HUES64 (cell line): Measurements from ENCODE around the gene ZFP3.
"Not testable (repeated sequence)": the region's sequence is repeated elsewhere in the genome, so short reads cannot be mapped to it uniquely, and the experiment has no call there.

Experiments used
- H3K27ac ChIP-seq: 2 replicates; pipeline ENCODE4 v1.7.0; 2013; ENCODE audit warnings: low read depth, low read length, inconsistent platforms
- H3K27me3 ChIP-seq: 2 replicates; pipeline ENCODE4 v1.6.1; 2013; ENCODE audit warnings: mild to moderate bottlenecking, low read length; ENCODE audit not compliant: insufficient read depth
- H3K36me3 ChIP-seq: 2 replicates; pipeline ENCODE4 v1.6.1; 2013; ENCODE audit warnings: mild to moderate bottlenecking, low read length; ENCODE audit not compliant: insufficient read depth
- H3K4me1 ChIP-seq: 2 replicates; pipeline ENCODE4 v1.6.1; 2013; ENCODE audit warnings: mild to moderate bottlenecking, low read length, moderate library complexity; ENCODE audit not compliant: insufficient read depth
- H3K4me3 ChIP-seq: 2 replicates; pipeline ENCODE4 v1.5.1; 2013; ENCODE audit warnings: mild to moderate bottlenecking, low read length, moderate library complexity
- H3K9ac ChIP-seq: 2 replicates; pipeline ENCODE4 v1.6.1; 2013; ENCODE audit warnings: mild to moderate bottlenecking, low read depth, low read length
- H3K9me3 ChIP-seq: 2 replicates; pipeline ENCODE4 v1.6.1; 2013; ENCODE audit warnings: low read depth, low read length; ENCODE audit not compliant: insufficient read depth
- WGBS: fragments of 150-250, 120-280 bp; methylation state at CpG from one replicate; pipeline ENCODE4 v1.1.7; 2013; ENCODE audit warnings: missing lambda C conversion rate; 5-methylcytosine and 5-hydroxymethylcytosine counted together

The ZFP3 gene

GRCh38 chr17:5044630-5045029, 33.6 kb upstream of the ZFP3 start:
- H3K27ac ChIP-seq, result no peak overlapping the region
- no peak overlapping the region for H3K4me3 ChIP-seq
- WGBS, result 95% methylated on average over 5 of the region's 5 CpGs
- no peaks in the 10 kb centered on the region for H3K4me1 ChIP-seq
- H3K36me3 ChIP-seq, result no peaks in the 10 kb centered on the region
- H3K27me3 ChIP-seq, result no peaks in the 10 kb centered on the region
- no peak overlapping the region for H3K9ac ChIP-seq
- H3K9me3 ChIP-seq, result no peaks in the 10 kb centered on the region

- no peaks in the 10 kb centered on the region for H3K9me3 ChIP-seq
- H3K36me3 ChIP-seq, result no peaks in the 10 kb centered on the region
- WGBS, result 95% methylated on average over 5 of the region's 6 CpGs
- no peaks in the 10 kb centered on the region for H3K4me1 ChIP-seq
- H3K27ac ChIP-seq, result no peak overlapping the region
- no peak overlapping the region for H3K4me3 ChIP-seq
- no peak overlapping the region for H3K9ac ChIP-seq
- H3K27me3 ChIP-seq, result no peaks in the 10 kb centered on the region
Measured at GRCh38 chr17:5045496-5045895, 32.8 kb upstream of the ZFP3 start.

- Histone ChIP-seq H3K9me3 (no peaks in the 10 kb centered on the region), H3K4me3 (no peak overlapping the region), H3K4me1 (no peaks in the 10 kb centered on the region), H3K27me3 (no peaks in the 10 kb centered on the region), H3K9ac (no peak overlapping the region), H3K36me3 (no peaks in the 10 kb centered on the region), H3K27ac (no peak overlapping the region)
- 94% methylated on average over 2 of the region's 2 CpGs for WGBS
Measured at GRCh38 chr17:5047446-5047845, 30.8 kb upstream of the ZFP3 start.

- Histone ChIP-seq H3K4me1 (no peaks in the 10 kb centered on the region), H3K27ac (0 out of 2 replicates have a peak overlapping the region, but pooled peaks have one; percentile 25), H3K36me3 (no peaks in the 10 kb centered on the region), H3K9ac (no peak overlapping the region), H3K27me3 (no peaks in the 10 kb centered on the region), H3K4me3 (no peak overlapping the region), H3K9me3 (no peaks in the 10 kb centered on the region)
- 89% methylated on average over 5 of the region's 5 CpGs for WGBS
Measured at GRCh38 chr17:5049314-5049841, 28.9 kb upstream of the ZFP3 start.

- Histone ChIP-seq H3K27ac (no peak overlapping the region), H3K36me3 (no peaks in the 10 kb centered on the region), H3K27me3 (no peaks in the 10 kb centered on the region), H3K4me1 (no peaks in the 10 kb centered on the region), H3K9ac (no peak overlapping the region), H3K9me3 (no peaks in the 10 kb centered on the region), H3K4me3 (no peak overlapping the region)
- WGBS, result 79% methylated on average over 9 of the region's 9 CpGs
Measured at GRCh38 chr17:5050278-5050677, 28.0 kb upstream of the ZFP3 start.

- H3K27ac ChIP-seq, result no peak overlapping the region
Measured at GRCh38 chr17:5055543-5055942, 22.7 kb upstream of the ZFP3 start.

GRCh38 chr17:5065227-5065744, 13.0 kb upstream of the ZFP3 start:
- Histone ChIP-seq H3K9ac (no peak overlapping the region), H3K9me3 (no peaks in the 10 kb centered on the region), H3K4me1 (no peaks in the 10 kb centered on the region), H3K36me3 (no peaks in the 10 kb centered on the region), H3K4me3 (no peak overlapping the region), H3K27me3 (no peaks in the 10 kb centered on the region), H3K27ac (no peak overlapping the region)
- WGBS, result 87% methylated on average over 1 of the region's 1 CpG

More at GRCh38 chr17:5055543-5055942, 22.7 kb upstream of the ZFP3 start:
- no peaks in the 10 kb centered on the region for H3K36me3 ChIP-seq
- H3K9ac ChIP-seq, result no peak overlapping the region
- 86% methylated on average over 10 of the region's 10 CpGs for WGBS
- H3K4me3 ChIP-seq, result no peak overlapping the region
- no peaks in the 10 kb centered on the region for H3K27me3 ChIP-seq
- no peaks in the 10 kb centered on the region for H3K9me3 ChIP-seq
- H3K4me1 ChIP-seq, result no peaks in the 10 kb centered on the region

- 97% methylated on average over 3 of the region's 3 CpGs for WGBS
Measured at GRCh38 chr17:5068236-5068635, 10.0 kb upstream of the ZFP3 start.

GRCh38 chr17:5069724-5070123, 8.5 kb upstream of the ZFP3 start:
- WGBS, result 92% methylated on average over 4 of the region's 4 CpGs
- Histone ChIP-seq H3K9me3 (no peaks in the 10 kb centered on the region), H3K4me1 (peaks cover 5% of the 10 kb centered on the region)

More at GRCh38 chr17:5068236-5068635, 10.0 kb upstream of the ZFP3 start:
- Histone ChIP-seq H3K36me3 (no peaks in the 10 kb centered on the region), H3K27me3 (no peaks in the 10 kb centered on the region), H3K4me1 (no peaks in the 10 kb centered on the region), H3K9me3 (no peaks in the 10 kb centered on the region), H3K9ac (no peak overlapping the region), H3K4me3 (no peak overlapping the region), H3K27ac (no peak overlapping the region)

GRCh38 chr17:5075472-5075871, 2.8 kb upstream of the ZFP3 start:
- H3K27ac ChIP-seq, result peak overlapping the region; percentile 66; the same call in 1 of the 2 replicates
- H3K4me3 ChIP-seq, result not testable (repeated sequence)

More at GRCh38 chr17:5069724-5070123, 8.5 kb upstream of the ZFP3 start:
- no peaks in the 10 kb centered on the region for H3K27me3 ChIP-seq
- no peaks in the 10 kb centered on the region for H3K36me3 ChIP-seq
- H3K27ac ChIP-seq, result no peak overlapping the region
- H3K9ac ChIP-seq, result no peak overlapping the region
- H3K4me3 ChIP-seq, result no peak overlapping the region

GRCh38 chr17:5077275-5077674, 992 bp upstream of the ZFP3 start:
- H3K9me3 ChIP-seq, H3K27me3 ChIP-seq, H3K4me1 ChIP-seq, H3K9ac ChIP-seq, H3K4me3 ChIP-seq, H3K27ac ChIP-seq, H3K36me3 ChIP-seq: not testable (repeated sequence)
- WGBS, result 98% methylated on average over 24 of the region's 24 CpGs

More at GRCh38 chr17:5075472-5075871, 2.8 kb upstream of the ZFP3 start:
- H3K36me3 ChIP-seq, H3K27me3 ChIP-seq, H3K4me1 ChIP-seq, H3K9me3 ChIP-seq: not testable (repeated sequence)
- 0 out of 2 replicates have a peak overlapping the region, but pooled peaks have one; percentile 9 for H3K9ac ChIP-seq
- WGBS, result 92% methylated on average over 4 of the region's 5 CpGs

GRCh38 chr17:5077781-5078105, 524 bp upstream of the ZFP3 start:
- peaks cover 10% of the 10 kb centered on the region for H3K4me1 ChIP-seq
- no peak overlapping the region for H3K27ac ChIP-seq
- H3K4me3 ChIP-seq, result no peak overlapping the region
- H3K27me3 ChIP-seq, result no peaks in the 10 kb centered on the region
- no peaks in the 10 kb centered on the region for H3K9me3 ChIP-seq
- H3K9ac ChIP-seq, result no peak overlapping the region
- WGBS, result 95% methylated on average over 14 of the region's 14 CpGs
- H3K36me3 ChIP-seq, result no peaks in the 10 kb centered on the region
